ENCODE results near the gene CARD11.
"Not testable (repeated sequence)": the region's sequence is repeated elsewhere in the genome, so short reads cannot be mapped to it uniquely, and the experiment has no call there.

CARD11 gene

DNA sequence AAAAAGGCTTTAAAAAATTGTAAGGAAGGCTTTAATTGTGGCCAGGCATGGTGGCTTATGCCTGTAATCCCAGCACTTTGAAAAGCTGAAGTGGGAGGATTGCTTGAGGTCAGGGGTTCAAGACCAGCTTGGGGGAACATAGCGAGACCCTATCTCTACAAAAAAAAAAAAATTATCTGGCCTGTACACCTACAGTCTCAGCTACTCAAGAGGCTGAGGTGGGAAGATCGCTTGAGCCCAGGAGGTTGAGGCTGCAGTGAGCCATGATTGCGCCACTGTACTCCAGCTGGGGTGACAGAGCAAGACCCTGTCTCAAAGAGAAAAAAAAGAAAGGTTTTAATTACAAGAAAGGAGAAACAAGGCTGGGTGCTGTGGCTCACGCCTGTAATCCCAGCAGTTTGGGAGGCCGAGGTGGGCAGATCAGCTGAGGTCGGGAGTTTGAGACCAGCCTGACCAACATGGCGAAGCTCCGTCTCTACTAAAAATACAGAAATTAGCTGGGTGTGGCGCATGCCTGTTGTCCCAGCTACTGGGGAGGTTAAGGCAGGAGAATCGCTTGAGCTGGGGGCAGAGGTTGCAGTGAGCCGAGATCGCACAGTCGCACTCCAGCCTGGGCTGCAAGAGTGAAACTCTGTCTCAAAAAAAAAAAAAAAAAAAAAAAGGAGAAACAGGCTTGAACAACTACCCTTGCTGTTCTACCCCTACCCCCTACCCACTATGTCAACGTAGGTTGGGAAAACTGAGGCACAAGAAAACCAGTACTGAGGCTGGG lies 83.7 kb downstream of the CARD11 start:
- no peak for DNase-seq

DNA sequence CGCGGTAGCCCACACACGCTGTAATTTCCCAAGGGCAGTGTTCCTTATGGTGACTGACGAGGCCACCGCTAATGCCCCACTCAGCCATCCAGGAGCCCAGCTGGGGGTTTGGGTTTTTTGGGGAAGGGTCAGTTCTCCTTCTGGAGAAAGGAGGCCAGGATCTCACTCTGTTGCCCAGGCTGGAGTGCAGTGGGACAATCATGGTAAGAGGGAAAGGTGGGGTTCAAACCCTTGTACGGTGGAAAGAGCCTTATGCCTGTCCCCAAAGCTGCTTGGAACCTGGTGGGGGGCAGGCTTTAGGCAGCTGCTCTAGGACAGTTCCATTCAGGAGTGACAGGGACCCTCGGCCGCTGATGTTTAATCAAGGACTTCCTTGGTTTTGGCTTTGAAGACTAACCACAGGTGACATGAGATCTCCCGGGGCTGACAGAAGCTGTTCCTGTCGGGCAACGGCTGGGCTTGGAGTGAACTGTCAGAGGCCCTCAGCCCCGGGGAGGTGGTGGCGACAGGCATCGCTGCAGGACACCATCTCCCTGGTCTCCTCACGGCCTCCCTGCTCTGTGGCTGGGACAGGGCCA lies 84.5 kb downstream of the CARD11 start:
- no peak for DNase-seq

DNA sequence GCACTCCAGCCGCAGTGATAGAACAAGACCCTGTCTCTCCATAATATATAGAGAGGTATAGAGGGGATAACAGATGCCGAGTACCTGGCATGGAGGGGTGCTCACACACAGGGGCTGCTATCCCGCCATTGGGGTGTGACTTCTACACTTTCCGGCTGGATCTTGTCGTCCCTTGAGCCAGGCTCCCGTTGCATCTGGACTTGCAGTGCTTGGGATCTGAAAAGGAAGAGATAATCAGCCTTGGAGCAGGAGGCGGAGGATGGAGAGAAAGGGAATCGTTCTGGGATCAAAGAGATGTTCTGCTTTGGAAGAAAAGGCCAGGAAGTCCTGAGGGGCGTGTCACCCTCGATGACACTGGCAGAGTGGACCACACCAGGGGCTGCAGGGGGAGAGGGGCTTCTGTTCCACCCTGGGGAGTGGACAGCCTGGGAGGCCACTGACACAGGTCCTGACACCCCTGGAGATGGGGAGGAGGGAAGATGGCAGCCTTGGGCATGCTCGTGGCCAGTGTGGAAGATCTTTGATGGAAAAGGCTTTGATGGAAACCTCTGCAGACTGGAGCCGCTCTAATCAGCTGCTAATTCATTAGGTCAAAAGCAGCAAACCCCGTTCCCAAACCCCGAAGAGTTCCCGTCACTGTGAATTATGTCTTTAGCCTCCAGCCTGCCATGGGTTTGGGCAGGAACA lies 85.1 kb downstream of the CARD11 start:
- no peak for DNase-seq

DNA sequence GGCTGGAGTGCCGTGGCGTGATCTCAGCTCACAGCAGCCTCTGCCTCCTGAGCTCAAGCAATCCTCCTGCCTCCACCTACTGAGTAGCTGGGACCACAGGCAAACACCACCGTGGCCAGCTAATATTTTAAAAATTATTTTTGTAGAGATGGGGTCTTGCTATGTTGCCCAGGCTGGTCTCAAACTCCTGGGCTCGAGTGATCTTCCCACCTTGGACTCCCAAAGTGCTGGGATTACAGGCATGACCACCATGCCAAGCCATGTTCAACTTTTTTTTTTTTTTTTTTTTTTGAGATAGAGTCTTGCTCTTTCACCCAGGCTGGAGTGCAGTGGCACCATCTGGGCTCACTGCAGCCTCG lies 86.3 kb downstream of the CARD11 start:
- DNase-seq = not testable (repeated sequence)

DNA sequence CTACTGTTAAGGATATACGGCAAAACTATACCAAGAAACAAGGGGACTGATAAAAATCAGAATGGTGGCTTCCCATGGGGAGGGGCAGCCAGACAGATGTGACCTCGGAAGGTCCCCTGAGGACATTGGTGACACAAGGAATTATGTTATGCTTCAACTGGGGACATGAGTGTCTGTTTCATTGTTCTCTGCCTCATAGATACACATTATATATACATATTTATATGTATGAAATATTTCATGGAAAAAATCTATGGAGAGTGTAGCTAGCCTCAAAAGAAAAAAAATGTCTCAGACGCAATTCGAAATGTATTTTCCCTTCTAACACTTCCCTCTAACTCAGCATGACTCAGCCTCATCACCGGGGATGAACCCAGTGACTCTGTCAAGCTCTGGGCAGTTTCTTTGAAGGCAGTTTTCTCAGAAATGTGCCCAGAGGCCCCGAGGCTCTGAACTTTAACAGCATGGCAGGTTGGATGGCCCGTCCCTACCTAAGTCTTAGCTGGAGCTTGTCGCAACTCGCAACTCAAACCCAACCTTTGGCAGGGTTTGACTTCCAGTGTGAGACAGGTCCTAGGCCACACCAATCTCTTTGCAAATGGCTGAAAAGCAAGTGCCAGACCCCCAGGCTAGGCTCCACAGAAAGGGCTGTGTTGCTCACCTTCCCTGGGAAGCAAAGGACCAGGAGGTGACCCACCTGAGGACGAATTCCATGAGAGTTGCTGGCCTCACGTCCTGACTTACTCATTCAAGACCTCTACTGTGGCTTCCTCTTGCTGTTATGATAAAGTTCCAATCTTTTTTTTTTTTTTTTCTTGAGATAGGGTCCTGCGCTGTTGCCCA lies 86.9 kb downstream of the CARD11 start:
- no peak for DNase-seq

DNA sequence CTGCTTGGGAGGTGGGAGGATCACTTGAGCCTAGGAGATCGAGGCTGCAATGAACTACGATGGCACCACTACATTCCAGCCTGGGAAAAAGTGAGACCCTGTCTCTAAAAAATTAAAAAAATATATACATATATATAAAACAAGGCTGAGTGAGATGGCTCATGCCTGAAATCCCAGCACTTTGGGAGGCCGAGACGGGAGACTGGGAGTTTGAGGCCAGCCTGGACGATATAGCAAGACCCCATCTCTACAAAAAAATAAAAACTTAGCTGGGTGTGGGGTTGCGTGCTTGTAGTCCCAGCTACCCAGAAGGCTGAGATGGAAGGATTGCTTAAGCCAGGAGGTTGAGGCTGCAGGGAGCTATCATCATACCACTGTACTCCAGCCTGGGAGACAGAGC lies 87.6 kb downstream of the CARD11 start:
- DNase-seq = no peak

DNA sequence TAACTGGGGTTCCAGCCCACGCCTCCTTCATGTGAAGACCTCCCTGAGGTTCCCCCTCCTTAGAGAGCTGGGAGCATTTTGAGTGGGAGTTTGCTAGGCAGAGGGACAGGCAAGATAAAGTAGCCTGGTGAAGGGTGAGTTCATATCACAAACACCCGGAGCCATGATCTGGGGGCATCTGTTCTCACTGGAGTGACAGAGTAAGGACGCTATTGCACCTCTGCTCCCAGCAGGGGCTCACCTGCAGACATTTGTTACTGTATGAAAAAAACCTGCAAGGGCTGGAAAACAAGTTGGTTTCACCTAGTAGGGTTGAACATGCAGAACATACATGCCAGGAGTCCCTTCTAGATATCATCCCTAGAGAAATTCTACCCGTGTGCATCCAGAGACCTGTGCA lies 88.4 kb downstream of the CARD11 start:
- no peak for DNase-seq

DNA sequence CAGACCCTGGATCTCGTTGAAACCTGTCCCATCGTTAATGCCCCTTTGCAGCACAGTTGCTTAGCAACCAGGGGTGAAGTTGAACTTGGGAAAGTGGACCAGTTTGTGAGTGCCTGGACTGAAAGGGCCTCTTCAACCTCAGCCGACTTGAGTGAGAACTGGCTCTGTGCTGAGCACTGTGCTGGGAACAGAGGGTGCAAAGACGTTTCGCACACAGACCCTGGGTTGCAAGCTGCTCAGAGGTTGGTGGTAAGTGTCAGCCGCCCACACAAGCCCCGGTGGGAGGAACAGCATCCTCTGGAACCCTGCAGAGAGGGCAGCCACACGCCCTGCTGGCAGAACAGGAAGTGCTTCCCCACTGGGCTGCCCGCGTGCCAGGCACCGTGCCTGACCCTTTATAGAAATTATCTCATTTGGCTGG lies 89.2 kb downstream of the CARD11 start:
- no peak for DNase-seq

DNA sequence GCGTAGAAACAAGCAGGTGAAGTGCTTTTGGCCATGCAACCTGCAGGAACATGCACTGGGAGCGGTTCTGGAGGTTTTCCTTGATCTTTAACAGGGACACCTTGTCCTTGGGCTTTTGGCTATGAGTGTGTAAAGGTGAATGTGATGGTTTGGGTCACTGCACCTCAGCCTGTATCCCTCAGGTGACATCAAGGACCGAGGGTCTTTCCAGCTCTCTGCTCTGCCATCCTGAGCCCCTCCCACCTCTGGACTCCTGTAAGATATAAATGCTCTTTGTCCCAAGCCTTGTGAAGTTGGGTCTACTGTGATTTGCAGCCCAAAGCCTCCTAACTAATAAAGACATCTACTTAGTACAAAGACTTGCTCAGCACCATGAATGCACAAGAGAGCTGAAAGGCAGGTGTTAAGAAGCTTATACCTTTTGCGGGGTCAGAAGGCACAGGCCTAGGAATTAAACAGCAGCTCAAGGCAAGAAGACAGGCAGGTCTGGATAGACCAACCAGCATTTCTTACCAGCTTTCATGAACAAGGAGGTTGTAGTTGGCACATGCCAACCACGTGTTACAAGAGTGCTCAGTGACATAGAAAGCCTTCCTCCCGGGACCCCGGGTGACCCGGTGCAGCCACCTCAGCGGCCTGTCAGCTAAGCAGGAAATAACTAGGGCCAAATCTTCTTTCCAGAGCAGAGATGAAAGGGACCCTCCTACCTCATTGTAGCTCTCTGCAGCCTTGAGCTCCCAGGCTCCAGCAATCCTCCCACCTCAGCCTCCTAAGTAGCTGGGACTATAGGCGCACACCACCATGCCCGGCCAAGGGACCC lies 89.9 kb downstream of the CARD11 start:
- no peak for DNase-seq

DNA sequence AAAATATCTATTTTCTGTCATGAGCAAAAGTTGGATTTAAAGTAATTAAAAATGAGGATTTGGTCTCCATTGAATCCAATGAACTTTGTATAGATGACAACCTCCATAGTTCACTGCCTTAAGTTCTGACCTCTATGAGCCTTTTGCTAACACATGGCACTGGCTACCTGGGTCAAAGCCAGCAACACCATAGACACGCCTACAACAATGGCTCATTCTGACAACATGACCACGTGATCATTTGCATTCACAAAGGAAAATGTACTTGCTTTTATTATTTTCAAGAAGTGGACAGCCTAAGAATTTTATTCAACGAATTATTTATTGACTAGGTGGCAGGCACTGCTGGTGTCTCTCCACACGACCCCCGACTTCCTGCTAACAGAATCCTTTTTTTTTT lies 90.6 kb downstream of the CARD11 start:
- DNase-seq = no peak

DNA sequence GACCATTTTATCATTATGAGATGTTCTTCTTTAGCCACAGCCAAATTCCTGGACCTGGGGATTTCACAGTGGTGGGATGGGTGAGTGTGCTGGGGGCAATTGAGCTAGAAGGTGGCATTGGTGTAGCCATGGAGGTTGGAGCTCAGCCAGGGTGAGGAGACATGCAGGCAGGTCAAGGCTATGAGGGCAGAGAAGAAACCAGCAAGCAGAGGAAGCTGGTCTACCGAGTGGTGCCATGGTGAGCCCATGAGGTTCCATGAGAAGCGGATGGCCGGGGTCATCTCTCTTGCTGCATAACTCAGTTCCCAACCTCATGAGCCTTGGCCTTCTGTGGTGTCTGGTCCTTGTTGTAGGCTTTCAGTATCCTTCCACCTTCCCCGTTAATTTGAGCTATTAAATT lies 91.4 kb downstream of the CARD11 start:
- DNase-seq = no peak

DNA sequence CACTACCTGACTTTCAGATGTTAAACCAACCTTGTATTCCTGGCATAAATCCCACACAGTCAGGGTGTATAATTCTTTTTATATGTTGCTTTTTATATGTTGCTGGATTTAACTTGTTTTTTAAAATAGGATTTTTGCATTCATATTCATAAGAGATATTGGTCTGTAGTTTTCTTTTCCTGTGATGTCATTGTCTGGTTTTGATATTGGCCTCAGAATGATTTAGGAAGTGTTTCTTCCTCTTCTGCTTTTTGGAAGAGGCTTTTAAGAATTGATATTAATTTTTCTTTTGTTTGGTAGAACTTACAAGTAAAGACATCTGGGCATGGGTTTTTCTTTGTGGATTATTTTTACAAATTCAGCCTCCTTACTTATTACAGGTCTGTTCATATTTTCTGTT lies 93.1 kb downstream of the CARD11 start:
- DNase-seq = no peak

DNA sequence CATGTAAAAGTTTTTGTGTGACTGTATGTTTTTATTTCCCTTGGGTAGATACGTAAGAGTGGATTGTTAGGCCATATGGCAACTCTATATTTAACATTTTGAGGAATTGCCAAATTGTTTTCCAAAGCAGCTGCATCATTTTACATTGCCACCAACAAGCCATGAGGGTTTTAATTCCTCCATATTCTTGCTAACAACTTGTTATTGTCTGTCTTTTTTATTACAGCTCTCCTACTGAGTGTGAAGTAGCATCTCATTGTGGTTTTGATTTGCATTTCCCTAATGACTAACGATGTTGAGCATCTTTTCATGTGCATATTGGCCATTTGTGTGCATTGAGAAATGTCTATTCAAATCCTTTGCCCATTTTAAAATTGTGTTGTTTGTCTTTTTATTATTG lies 94.9 kb downstream of the CARD11 start:
- DNase-seq = no peak

DNA sequence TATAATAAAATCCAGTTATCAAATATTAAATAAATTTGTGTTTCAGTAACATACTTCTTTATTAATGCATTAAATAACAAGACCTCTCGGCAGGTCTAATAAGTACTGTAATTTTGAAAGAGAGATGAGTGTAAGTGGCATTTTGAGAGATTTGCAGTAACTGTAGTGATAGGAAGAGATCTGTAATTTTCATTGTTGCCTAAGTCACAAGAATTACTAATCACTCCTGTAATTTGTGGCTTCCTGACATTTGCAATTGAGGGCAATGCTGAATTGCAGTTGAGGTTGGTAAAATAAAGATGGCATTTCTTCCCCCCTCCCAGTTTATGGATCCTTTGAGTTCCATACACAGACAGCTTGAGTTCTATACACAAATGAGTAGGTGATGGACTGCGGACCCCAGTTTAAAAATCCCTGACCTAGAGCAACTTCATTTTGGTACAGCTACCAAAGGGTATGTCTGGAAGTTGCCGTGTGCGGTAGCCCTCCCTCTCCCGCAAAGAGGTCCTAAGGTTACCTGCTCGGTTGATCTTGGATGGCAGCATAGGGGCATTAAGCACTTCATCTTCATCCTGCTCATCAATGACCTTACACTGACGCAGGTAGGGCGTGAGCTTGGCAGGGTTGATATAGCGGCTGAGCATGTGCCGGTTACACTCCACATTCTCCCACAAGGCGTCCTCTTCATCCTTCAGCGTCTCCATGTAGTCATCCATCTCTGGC lies 96.4 kb downstream of the CARD11 start:
- DNase-seq = no peak

DNA sequence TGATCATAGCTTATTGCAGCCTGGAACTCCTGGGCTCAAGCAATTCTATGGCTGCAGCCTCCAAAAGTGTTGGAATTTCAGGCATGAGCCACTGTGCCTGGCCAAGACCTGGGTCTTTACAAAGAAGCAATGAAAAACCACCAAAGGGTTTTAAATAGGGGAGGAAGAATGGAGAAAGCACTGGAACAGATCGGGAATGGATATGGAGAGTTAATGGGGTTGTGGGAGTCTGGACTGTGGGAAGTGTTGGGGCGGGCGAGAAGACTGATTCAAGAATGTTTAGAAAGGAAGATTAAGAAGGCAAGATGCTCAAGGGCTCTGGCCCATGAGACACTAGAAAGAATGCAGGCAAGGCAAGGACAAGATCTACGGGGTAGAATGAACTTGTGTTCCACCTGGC lies 98.5 kb downstream of the CARD11 start:
- no peak for DNase-seq

DNA sequence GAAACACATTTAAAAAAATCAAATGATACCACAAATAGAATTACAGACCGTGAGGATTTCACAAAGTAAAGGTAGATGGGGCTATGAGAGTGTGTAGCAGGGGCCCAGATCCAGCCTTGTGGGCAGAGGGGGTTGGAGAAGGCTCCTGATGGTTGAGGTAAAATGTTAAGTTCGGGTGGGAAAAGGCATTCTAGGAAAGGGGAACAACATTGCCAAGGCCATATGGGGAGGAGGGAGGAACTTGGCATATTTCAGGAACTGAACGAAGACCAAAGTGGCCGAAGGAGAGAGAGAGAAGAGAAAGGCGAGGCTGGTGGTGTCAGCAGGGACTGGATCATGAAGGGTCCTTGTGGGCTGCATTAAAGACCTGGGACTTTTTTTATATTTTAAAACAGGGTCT lies 98.9 kb downstream of the CARD11 start:
- DNase-seq = no peak

DNA sequence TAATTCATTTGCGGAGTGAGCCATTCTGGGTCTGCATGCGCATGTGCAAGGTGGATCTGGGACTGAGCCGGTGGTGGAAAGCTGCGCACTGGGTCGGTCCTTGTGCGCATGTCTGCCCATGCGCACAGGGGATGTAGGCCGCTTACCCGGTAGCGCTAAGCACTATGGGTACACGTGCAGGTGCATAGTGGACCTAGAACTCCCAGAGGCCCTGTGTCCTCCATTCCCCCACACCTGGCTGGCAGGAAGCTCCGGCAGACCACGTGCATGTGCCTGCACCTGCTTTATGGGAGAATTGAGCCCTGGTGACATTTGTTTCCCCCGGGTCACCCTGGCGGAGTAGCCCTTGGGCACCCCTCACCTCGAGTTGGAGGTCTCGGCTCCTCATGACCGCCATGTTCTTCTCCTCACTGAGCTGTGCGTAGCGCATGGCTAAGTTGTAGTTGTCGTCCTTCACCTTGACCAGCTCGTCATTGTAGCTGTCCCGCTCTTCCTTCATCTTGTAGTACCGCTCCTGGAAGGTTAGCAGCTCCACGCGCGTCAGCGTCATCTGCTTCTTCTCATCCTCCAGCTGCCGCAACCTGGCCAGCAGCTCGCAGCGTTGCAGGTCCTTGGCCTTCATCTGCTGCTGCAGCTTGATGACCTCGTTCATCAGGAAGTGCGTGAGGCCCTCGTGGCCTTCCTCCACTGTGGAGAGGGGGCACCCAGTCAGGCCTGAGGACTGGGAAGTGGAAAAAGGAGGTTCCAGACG lies 99.6 kb downstream of the CARD11 start:
- DNase-seq = no peak

DNA sequence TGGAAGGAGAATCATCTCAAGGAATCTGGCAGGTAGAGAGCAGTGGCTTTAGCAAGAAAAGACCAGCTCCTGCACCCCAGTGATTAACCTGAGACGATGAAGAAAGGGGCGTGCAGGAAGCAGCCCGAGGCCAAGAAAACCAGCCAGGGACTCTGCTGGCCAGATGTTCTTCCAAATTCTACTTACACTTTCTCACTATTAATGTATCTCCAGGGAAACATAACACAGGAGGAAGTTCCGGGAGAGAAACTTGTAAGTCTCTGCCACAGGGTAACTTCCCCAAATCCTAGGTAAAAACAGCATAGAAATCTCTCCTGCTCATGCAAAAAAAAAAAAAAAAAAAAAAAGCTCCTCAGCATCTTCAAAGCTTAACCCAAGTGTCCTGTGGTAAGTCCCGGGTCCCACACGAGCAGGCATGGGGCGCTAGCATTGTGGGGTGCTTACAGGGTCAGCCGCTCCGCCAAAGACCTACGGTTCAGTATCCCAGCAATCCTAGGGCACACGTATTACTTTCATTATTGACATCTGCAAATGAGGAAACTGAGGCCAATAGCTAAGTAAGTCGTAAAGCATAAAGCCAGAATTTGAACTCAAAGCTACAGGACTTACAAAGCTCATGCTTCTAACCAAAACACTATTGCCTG lies 102.3 kb downstream of the CARD11 start:
- no peak for DNase-seq

DNA sequence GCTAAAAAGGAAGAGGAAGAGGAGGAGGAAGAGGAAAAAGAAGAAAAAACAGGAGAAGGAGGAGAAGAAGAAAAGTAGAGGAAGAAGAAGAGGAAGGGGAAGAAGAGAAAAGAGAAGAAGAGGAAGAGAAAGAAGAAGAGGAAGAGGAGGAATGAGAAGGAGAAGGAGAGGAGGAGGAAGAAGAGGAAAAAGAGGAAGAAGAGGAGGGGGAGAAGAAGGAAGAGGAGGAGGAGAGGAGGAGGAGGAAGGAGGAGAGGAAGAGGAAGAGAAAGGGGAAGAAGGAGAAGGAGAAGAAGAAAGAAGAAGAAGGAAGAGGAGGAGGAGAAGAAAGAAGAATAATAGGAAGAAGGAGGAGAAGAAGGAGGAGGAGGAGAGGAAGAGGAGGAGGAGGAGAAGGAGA lies 103.2 kb downstream of the CARD11 start:
- no peak for DNase-seq

DNA sequence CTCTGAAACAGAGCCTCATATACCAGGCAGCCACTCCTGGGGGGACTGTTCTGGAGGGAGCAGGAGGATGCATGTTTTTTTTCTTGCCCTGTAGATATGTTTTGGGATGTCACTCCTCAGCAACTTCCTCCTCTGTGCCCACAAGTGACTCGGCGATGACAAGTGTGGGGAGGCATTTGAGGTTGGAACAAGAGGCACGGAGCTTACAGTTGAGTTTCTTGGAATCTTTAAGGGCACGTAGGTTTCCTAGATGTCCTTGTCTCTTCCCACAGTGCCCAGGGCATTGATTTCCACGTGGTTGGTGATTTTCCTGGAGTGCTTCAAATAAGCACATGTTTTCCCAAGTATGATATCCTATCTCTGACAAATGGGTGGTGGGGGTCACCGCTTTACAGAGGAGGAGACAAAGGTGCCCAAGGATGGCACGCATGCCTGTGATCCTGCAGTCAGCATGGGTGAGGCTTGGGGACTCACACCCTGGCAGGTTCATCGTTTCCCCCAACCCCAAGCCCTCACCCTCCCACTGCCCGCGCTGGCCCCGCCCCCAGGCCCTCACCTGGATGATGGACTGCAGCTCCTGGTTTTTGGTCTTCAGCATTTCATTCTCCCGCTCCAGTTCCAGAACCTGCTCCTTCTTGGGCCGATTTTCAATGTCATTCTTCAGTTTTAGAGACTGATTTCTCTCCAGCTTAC lies 104.3 kb downstream of the CARD11 start:
- DNase-seq = no peak

Measured in effector CD4-positive, alpha-beta T cell (primary cell).